BLaER1 treated with 17β-estradiol and CSF1 and Interleukin-3, amounts not matched to agents 10 nM and 100 nM (cell line): Measurements from ENCODE around the gene DTNA.
"Not testable (repeated sequence)": the region's sequence is repeated elsewhere in the genome, so short reads cannot be mapped to it uniquely, and the experiment has no call there.

Source experiments
- H3K27ac ChIP-seq, 11 experiments: shearing (Covaris generic); formaldehyde crosslinking; 2 replicates each; pipeline ENCODE4 v1.8.1; 2022
- H3K27me3 ChIP-seq, 11 experiments: shearing (Covaris generic); formaldehyde crosslinking; 2 replicates each; pipeline ENCODE4 v1.8.1; 2022
- H3K36me3 ChIP-seq, 11 experiments: shearing (Covaris generic); formaldehyde crosslinking; 2 replicates each; pipeline ENCODE4 v1.8.1; 2022
- H3K4me1 ChIP-seq, 10 experiments: shearing (Covaris generic); formaldehyde crosslinking; 2 replicates each; pipeline ENCODE4 v1.8.1; 2022
- H3K4me2 ChIP-seq, 11 experiments: shearing (Covaris generic); formaldehyde crosslinking; 2 replicates each; pipeline ENCODE4 v1.8.1; 2022
- H3K4me3 ChIP-seq, 10 experiments: shearing (Covaris generic); formaldehyde crosslinking; 2 replicates each; pipeline ENCODE4 v1.8.1; 2022
- H3K9ac ChIP-seq, 11 experiments: shearing (Covaris generic); formaldehyde crosslinking; 2 replicates each; pipeline ENCODE4 v1.8.1; 2022
- H3K9me3 ChIP-seq, 11 experiments: shearing (Covaris generic); formaldehyde crosslinking; replicated peaks in 1 of 11; 2 replicates each; pipeline ENCODE4 v1.8.1; 2022
- H4K20me1 ChIP-seq, 11 experiments: shearing (Covaris generic); formaldehyde crosslinking; 2 replicates each; pipeline ENCODE4 v1.8.1; 2022
- Cebpa-rat ChIP-seq, 11 experiments: shearing (Covaris generic); IDR thresholded peaks; 2 replicates each; pipeline ENCODE4 v1.8.1; 2022

DTNA gene

DNA sequence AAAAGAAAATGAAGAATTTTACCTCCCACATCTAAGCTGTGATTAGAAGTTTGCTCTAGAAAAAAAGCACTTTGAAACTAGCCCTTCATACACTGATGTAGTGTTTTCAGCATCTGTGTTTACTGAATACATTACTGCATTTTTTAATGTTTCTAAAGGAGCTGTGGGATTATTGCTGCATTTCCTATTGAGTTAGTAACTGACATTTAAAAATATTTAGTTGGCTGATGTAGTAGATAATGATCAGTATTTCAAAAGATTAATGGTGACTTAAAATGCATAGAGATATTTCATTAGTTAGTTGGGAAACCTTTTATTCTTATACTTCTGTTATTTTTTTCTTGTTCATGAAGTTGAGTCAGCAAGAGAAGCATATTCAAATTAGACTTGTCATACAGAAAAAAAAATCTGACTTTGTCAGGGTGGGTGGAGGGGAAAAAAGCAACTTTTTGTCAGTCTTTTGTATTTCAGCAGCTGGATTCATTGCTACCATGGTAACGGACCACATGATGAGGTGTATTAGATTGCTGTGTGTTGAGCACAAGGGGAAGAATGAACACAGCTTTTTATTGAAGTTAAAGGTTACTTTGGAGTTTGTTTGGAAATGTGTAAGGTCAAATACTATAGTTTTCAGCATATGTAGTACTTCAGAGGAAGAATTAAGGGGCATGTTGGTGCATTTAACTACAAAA lies at the start of gene DTNA:
DTNA (plus strand) TSS at position 549 of the 692 bp plus-strand sequence. CDS start 45,679 bp downstream, outside the sequence.
- peaks cover 0 to 5% (median 0%) of the 10 kb centered on the region in 11 experiments; a peak in 3 of 22 replicates for H3K9me3 ChIP-seq
- peak within 1 kb of the TSS in 4 of 11 experiments; percentile 7 to 83 (median 76); a peak in 6 of 22 replicates for H3K9ac ChIP-seq
- TF ChIP-seq Cebpa-rat (IDR thresholded peaks at IDR 0.05): no peak
- H3K4me2 ChIP-seq: peak within 1 kb of the TSS in 8 of 11 experiments; percentile 2 to 87 (median 54); a peak in 13 of 22 replicates
- peak within 1 kb of the TSS in 4 of 11 experiments; percentile 62 to 91 (median 81); a peak in 8 of 22 replicates for H3K27ac ChIP-seq
- peak within 1 kb of the TSS in 3 of 10 experiments; percentile 39 to 53 (median 51); a peak in 6 of 20 replicates for H3K4me3 ChIP-seq
- H3K27me3 ChIP-seq: no peaks in the 10 kb centered on the region
- H3K4me1 ChIP-seq: peaks cover 8 to 59% (median 25%) of the 10 kb centered on the region in 10 experiments; a peak in 14 of 20 replicates
- no peaks in the 10 kb centered on the region for H3K36me3 ChIP-seq
- H4K20me1 ChIP-seq: no peaks in the 10 kb centered on the region

DNA sequence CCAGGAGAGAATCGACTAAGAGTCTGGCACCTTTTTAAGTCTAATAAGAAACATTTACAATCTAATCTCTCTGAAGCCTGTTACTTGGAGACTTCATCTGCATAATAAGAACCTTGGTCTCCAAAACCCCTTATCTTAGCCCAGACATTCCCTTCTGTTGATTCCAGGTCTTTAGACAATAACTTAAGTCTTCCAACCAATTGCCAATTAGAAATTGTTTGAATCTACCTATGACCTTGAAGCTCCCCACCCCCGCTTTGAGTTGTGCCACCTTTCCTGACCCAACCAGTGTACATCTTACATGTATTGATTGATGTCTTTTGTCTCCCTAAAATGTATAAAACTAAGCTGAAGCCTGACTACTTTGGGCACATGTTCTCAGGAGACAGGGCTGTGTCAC lies 49.5 kb upstream of the DTNA start:
- Histone ChIP-seq H3K9me3 (no peaks in the 10 kb centered on the region), H3K36me3 (no peaks in the 10 kb centered on the region), H3K4me1 (peaks cover 0 to 44% (median 0%) of the 10 kb centered on the region in 10 experiments; a peak in 7 of 20 replicates), H3K4me3 (no peak overlapping the region), H3K9ac (peak overlapping the region in 1 of 11 experiments; percentile 74; a peak in 1 of 22 replicates), H3K4me2 (peak overlapping the region in 3 of 11 experiments; percentile 61 to 84 (median 79); a peak in 5 of 22 replicates), H4K20me1 (no peaks in the 10 kb centered on the region; a peak in 1 of 22 replicates), H3K27ac (peak overlapping the region in 3 of 11 experiments; percentile 77 to 91 (median 85); a peak in 5 of 22 replicates), H3K27me3 (no peaks in the 10 kb centered on the region)
- no peak for TF ChIP-seq Cebpa-rat (IDR thresholded peaks at IDR 0.05)

DNA sequence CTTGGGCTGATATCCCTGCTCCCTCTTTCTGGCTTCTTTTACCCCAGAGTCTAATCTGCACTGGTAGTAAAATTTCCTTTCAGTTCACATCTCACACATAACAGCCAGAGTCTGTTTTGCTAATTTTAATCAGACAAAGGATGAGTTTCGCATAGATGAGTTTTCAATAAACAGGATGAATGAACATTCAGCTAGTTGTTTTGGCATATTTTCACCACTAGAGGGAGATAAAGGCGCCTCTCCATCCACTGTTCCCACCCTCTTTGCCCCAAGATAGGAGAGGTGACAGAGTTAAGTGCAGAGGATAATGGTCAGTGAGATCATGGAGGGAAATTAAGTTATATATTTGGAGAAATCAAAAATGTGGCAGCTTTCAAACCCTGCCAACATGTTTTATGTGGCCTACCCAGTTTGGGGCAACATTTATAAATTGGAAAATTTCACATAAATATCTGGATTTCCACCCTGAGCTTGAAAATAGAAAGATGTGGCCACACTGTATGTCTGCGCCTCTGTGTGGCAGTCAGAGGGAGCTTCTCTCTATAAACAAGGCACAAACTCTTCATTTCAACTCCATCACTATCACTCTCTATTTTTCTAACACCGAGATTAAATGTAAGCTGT lies 48.5 kb upstream of the DTNA start:
- no peak for TF ChIP-seq Cebpa-rat (IDR thresholded peaks at IDR 0.05)
- Histone ChIP-seq H3K9ac (no peak overlapping the region), H3K4me2 (peak overlapping the region in 2 of 11 experiments; percentile 79 to 84; a peak in 2 of 22 replicates), H3K27ac (no peak overlapping the region), H4K20me1 (no peaks in the 10 kb centered on the region; a peak in 1 of 22 replicates), H3K36me3 (no peaks in the 10 kb centered on the region), H3K4me3 (no peak overlapping the region), H3K27me3 (no peaks in the 10 kb centered on the region), H3K9me3 (no peaks in the 10 kb centered on the region), H3K4me1 (peaks cover 0 to 44% (median 0%) of the 10 kb centered on the region in 10 experiments; a peak in 7 of 20 replicates)

DNA sequence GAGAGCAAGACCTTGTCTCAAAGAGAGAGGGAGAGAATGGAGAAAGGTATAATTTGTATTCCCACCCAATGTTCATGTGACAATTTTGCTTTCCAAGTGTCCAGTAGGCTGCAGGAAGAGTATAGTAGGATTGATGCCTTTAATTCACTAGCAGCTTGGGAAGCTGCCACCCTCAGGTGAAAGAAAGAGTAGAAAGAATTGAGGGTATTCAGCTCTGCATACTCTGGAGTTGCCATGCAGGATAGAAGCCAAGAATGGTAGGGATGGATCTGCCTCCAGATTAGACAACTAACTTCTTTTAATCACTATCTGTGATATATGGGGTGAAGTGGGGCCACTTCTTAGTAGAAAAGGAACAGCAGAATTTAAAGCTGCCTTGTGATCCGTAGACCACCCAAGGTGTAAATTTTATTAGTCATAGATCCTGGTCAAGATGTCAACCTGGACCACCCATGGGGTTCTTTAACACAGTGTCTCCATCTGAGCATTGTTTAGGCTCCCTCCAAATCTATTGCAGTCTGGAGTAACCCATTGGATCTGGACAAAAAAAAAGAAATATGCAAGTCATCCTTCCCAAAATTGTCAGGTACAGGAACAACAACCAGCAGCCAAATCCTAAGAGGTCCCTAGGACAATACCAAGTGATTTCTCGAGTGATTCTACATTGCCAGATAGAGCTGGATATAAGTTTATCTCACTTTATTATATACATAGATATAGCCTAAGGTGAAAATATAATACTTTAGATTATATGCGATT lies 33.1 kb upstream of the DTNA start:
- Histone ChIP-seq H3K9me3 (peaks cover 0 to 21% (median 0%) of the 10 kb centered on the region in 11 experiments; a peak in 3 of 22 replicates), H4K20me1 (0 out of 22 replicates have a peak, but pooled peaks cover 0 to 3% (median 0%) of the 10 kb centered on the region in 11 experiments), H3K9ac (no peak overlapping the region), H3K4me1 (peaks cover 0 to 22% (median 0%) of the 10 kb centered on the region in 10 experiments; a peak in 5 of 20 replicates), H3K27ac (no peak overlapping the region), H3K4me3 (no peak overlapping the region), H3K36me3 (no peaks in the 10 kb centered on the region), H3K4me2 (no peak overlapping the region), H3K27me3 (no peaks in the 10 kb centered on the region)
- no peak for TF ChIP-seq Cebpa-rat (IDR thresholded peaks at IDR 0.05)

- not testable (repeated sequence) for H3K9me3 ChIP-seq, H3K4me2 ChIP-seq, H3K36me3 ChIP-seq, H3K27me3 ChIP-seq, H3K4me3 ChIP-seq, H3K4me1 ChIP-seq, H3K9ac ChIP-seq, H3K27ac ChIP-seq, H4K20me1 ChIP-seq
Measured at GRCh38 chr18:34689750-34690149, 20.3 kb upstream of the DTNA start.

DNA sequence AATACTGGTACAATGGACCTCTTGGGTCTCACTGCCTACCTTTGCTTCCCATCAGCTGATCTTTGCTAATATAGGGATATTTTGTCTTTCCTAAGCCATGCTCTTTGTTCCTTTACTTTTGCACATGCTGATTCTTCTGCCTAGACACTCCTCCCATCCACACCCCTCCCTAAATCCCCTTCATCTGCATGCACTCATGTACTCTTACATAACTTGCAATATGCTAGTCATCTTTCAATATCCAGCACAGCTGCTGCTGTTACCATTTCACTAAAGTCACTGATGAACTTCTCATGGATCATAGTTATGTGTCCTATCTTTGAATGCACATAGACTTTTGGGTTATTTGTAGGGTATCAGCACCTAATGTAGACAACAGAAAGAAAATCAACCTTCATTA lies 18.5 kb upstream of the DTNA start:
- Histone ChIP-seq H3K4me2 (no peak overlapping the region), H4K20me1 (peaks cover 0 to 3% (median 0%) of the 10 kb centered on the region in 11 experiments; a peak in 3 of 22 replicates), H3K27me3 (no peaks in the 10 kb centered on the region), H3K36me3 (0 out of 22 replicates have a peak, but pooled peaks cover 0 to 6% (median 0%) of the 10 kb centered on the region in 11 experiments), H3K27ac (no peak overlapping the region), H3K9me3 (no peaks in the 10 kb centered on the region), H3K4me3 (no peak overlapping the region), H3K9ac (no peak overlapping the region), H3K4me1 (peaks cover 0 to 15% (median 1%) of the 10 kb centered on the region in 10 experiments; a peak in 7 of 20 replicates)
- no peak for TF ChIP-seq Cebpa-rat (IDR thresholded peaks at IDR 0.05)

GRCh38 chr18:34694591-34695165 lies 15.4 kb upstream of the DTNA start:
- Histone ChIP-seq H3K4me1 (peaks cover 11 to 28% (median 16%) of the 10 kb centered on the region in 10 experiments), H3K9ac (no peak overlapping the region), H3K4me2 (no peak overlapping the region), H3K36me3 (0 out of 22 replicates have a peak, but pooled peaks cover 0 to 1% (median 0%) of the 10 kb centered on the region in 11 experiments), H4K20me1 (peaks cover 0 to 3% (median 0%) of the 10 kb centered on the region in 11 experiments; a peak in 2 of 22 replicates), H3K9me3 (no peaks in the 10 kb centered on the region), H3K4me3 (no peak overlapping the region), H3K27me3 (no peaks in the 10 kb centered on the region), H3K27ac (no peak overlapping the region)
- no peak for TF ChIP-seq Cebpa-rat (IDR thresholded peaks at IDR 0.05)

- no peaks in the 10 kb centered on the region for H3K9me3 ChIP-seq
- H4K20me1 ChIP-seq: no peaks in the 10 kb centered on the region; a peak in 1 of 22 replicates
- no peak overlapping the region for H3K4me3 ChIP-seq
- H3K36me3 ChIP-seq: no peaks in the 10 kb centered on the region
- no peak overlapping the region for H3K27ac ChIP-seq
- H3K4me2 ChIP-seq: no peak overlapping the region
- H3K27me3 ChIP-seq: no peaks in the 10 kb centered on the region
- no peak overlapping the region for H3K9ac ChIP-seq
- no peak for TF ChIP-seq Cebpa-rat (IDR thresholded peaks at IDR 0.05)
- H3K4me1 ChIP-seq: peaks cover 11 to 28% (median 16%) of the 10 kb centered on the region in 10 experiments
Measured at GRCh38 chr18:34695310-34695709, 14.8 kb upstream of the DTNA start.
